ENCODE measurements around the gene SPATA6L. TPM values are rescaled to one million over a fixed set of nuclear protein-coding genes. Genes with fewer than 3 reads are reported as not detected.

SPATA6L gene
- total and polyA plus RNA-seq, 2 of the 13 experiments (the other 11 are each of a cell fraction or from before 2014, with no cell fraction given), result 1.1 to 1.9 TPM

DNA sequence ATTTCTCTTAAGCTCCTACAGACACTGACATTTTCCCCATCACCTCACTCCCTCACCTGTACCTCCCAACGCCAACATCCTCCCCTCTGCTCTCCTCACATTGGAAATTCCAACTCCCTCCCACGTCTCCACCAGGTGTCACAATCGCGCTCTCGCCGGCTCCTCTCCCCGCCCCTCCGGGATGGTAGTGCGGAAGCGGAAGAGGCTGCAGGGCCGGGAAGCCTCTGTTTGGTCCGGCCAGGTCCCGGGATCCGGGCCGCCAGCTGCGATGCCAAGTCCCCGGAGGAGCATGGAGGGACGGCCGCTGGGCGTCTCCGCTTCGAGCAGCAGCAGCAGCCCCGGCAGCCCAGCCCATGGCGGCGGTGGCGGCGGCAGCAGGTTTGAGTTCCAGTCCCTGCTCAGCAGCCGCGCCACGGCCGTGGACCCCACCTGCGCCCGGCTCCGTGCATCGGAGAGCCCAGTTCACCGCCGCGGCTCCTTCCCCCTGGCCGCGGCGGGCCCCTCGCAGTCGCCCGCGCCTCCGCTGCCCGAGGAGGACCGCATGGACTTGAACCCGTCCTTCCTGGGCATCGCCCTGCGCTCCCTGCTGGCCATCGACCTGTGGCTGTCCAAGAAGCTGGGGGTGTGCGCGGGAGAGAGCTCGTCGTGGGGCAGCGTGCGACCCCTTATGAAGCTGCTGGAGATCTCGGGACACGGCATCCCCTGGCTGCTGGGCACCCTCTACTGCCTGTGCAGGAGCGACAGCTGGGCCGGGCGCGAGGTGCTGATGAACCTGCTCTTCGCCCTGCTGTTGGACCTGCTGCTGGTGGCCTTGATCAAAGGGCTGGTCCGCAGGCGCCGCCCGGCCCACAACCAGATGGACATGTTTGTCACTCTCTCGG lies 3.9 kb downstream of the SPATA6L start, which contains the start of gene PLPP6 (continued):
- TF ChIP-seq, protein P1, sequence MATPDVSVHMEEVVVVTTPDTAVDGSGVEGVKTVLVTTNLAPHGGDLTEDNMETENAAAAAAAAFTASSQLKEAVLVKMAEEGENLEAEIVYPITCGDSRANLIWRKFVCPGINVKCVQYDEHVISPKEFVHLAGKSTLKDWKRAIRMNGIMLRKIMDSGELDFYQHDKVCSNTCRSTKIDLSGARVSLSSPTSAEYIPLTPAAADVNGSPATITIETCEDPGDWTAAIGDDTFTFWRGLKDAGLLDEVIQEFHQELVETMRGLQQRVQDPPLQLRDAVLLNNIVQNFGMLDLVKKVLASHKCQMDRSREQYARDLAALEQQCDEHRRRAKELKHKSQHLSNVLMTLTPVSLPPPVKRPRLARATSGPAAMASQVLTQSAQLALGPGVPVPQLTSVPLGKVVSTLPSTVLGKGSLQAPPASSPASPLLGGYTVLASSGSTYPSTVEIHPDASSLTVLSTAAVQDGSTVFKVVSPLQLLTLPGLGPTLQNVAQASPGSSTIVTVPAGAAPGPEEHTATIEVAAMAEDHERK (CRISPR knock-in tag; IDR thresholded peaks at IDR 0.05; ENCODE audit: low read depth), result no peak
- TF ChIP-seq PHF21A (CRISPR knock-in tag; IDR thresholded peaks at IDR 0.05) (no peak; the same call in 1 of the 2 replicates), ZNF468 (CRISPR knock-in tag; IDR thresholded peaks at IDR 0.05) (no peak), RXRB (CRISPR knock-in tag; IDR thresholded peaks at IDR 0.05; ENCODE audit: borderline replicate concordance) (peak; percentile 65; the same call in 1 of the 2 replicates), MIER3 (CRISPR knock-in tag; IDR thresholded peaks at IDR 0.05; ENCODE audit: borderline replicate concordance) (peak; percentile 50; the same call in 1 of the 2 replicates), YEATS2 (CRISPR knock-in tag; IDR thresholded peaks at IDR 0.05; ENCODE audit: borderline replicate concordance) (peak; percentile 83; the same call in 1 of the 2 replicates), POGZ (CRISPR knock-in tag; IDR thresholded peaks at IDR 0.05) (peak; percentile 72), POLR2A (IDR thresholded peaks at IDR 0.05; ENCODE audit: insufficient read depth in 1 of 2, low read depth in 2 of 2, low read length in 2 of 2) (peak; percentile 73 to 76), MAF1 (CRISPR knock-in tag; IDR thresholded peaks at IDR 0.05; ENCODE audit: borderline replicate concordance) (0 out of 2 replicates have a peak, but pooled peaks have one; percentile 47), HOXD1 (CRISPR knock-in tag; IDR thresholded peaks at IDR 0.05) (peak; percentile 62; the same call in 1 of the 2 replicates), MEF2D (CRISPR knock-in tag; IDR thresholded peaks at IDR 0.05) (no peak; the same call in 1 of the 2 replicates), ATF1 (CRISPR knock-in tag; IDR thresholded peaks at IDR 0.05) (no peak), KLF6 (CRISPR knock-in tag; IDR thresholded peaks at IDR 0.05) (no peak; the same call in 1 of the 2 replicates), ZNF660 (CRISPR knock-in tag; IDR thresholded peaks at IDR 0.05; ENCODE audit: borderline replicate concordance, low read depth) (no peak), CHD4 (IDR thresholded peaks at IDR 0.05; ENCODE audit: borderline replicate concordance, low read length) (no peak), PRMT3 (CRISPR knock-in tag; IDR thresholded peaks at IDR 0.05; ENCODE audit: borderline replicate concordance, low read depth) (no peak), HDAC2 (CRISPR knock-in tag; IDR thresholded peaks at IDR 0.05) (peak; percentile 73), KLF12 (CRISPR knock-in tag; IDR thresholded peaks at IDR 0.05; ENCODE audit: borderline replicate concordance) (peak; percentile 58; the same call in 1 of the 2 replicates), ZMAT3 (CRISPR knock-in tag; conservative IDR thresholded peaks at IDR 0.05) (0 out of 2 replicates have a peak, but pooled peaks have one; percentile 1), JUNB (CRISPR knock-in tag; IDR thresholded peaks at IDR 0.05; ENCODE audit: borderline replicate concordance) (no peak), STAT5B (CRISPR knock-in tag; IDR thresholded peaks at IDR 0.05) (peak; percentile 50; the same call in 1 of the 2 replicates)
- TF ChIP-seq, protein P2, sequence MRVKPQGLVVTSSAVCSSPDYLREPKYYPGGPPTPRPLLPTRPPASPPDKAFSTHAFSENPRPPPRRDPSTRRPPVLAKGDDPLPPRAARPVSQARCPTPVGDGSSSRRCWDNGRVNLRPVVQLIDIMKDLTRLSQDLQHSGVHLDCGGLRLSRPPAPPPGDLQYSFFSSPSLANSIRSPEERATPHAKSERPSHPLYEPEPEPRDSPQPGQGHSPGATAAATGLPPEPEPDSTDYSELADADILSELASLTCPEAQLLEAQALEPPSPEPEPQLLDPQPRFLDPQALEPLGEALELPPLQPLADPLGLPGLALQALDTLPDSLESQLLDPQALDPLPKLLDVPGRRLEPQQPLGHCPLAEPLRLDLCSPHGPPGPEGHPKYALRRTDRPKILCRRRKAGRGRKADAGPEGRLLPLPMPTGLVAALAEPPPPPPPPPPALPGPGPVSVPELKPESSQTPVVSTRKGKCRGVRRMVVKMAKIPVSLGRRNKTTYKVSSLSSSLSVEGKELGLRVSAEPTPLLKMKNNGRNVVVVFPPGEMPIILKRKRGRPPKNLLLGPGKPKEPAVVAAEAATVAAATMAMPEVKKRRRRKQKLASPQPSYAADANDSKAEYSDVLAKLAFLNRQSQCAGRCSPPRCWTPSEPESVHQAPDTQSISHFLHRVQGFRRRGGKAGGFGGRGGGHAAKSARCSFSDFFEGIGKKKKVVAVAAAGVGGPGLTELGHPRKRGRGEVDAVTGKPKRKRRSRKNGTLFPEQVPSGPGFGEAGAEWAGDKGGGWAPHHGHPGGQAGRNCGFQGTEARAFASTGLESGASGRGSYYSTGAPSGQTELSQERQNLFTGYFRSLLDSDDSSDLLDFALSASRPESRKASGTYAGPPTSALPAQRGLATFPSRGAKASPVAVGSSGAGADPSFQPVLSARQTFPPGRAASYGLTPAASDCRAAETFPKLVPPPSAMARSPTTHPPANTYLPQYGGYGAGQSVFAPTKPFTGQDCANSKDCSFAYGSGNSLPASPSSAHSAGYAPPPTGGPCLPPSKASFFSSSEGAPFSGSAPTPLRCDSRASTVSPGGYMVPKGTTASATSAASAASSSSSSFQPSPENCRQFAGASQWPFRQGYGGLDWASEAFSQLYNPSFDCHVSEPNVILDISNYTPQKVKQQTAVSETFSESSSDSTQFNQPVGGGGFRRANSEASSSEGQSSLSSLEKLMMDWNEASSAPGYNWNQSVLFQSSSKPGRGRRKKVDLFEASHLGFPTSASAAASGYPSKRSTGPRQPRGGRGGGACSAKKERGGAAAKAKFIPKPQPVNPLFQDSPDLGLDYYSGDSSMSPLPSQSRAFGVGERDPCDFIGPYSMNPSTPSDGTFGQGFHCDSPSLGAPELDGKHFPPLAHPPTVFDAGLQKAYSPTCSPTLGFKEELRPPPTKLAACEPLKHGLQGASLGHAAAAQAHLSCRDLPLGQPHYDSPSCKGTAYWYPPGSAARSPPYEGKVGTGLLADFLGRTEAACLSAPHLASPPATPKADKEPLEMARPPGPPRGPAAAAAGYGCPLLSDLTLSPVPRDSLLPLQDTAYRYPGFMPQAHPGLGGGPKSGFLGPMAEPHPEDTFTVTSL (CRISPR knock-in tag; IDR thresholded peaks at IDR 0.05; ENCODE audit: borderline replicate concordance), result peak; percentile 75

All from HepG2 (cell line).